ENCODE measurements around the gene MLYCD.

MLYCD gene

DNA sequence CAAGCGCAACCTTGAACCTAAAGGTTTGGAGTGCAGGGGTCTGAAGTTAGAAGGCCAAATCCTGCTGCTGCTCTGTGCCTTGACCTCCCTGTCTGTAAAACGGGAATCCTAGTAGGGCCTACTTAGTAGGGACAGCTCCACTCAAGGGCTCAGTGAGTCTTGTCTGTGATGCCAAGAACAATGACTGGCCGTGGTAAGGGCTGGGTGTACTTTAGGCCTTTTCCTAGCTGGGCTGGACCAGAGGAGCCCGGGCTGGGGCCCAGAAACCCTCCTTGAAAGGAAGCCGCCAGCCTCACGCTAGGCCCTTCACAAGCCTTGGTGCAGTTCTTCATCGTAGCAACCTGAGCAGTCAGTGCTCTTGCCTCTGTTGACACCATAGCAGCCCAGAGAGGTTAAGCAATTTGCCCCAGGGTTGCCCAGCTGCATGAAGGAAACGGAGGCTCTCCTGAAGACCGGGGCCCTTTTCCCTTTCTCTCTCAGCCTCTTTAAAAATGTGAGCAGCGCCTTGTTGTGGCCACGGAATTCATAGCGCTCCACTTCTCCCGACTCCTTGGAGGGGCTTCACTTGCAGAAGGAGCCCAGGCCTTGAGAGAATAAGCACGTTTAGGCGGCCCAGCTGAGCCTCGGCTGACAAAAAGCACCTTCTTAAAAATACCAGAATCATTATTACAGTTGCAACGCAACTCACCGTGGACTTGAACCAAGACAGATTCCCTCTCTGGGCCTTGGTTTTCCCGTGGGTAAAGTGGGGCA, 73.5 kb downstream of the MLYCD start:
- TF ChIP-seq, protein P1, sequence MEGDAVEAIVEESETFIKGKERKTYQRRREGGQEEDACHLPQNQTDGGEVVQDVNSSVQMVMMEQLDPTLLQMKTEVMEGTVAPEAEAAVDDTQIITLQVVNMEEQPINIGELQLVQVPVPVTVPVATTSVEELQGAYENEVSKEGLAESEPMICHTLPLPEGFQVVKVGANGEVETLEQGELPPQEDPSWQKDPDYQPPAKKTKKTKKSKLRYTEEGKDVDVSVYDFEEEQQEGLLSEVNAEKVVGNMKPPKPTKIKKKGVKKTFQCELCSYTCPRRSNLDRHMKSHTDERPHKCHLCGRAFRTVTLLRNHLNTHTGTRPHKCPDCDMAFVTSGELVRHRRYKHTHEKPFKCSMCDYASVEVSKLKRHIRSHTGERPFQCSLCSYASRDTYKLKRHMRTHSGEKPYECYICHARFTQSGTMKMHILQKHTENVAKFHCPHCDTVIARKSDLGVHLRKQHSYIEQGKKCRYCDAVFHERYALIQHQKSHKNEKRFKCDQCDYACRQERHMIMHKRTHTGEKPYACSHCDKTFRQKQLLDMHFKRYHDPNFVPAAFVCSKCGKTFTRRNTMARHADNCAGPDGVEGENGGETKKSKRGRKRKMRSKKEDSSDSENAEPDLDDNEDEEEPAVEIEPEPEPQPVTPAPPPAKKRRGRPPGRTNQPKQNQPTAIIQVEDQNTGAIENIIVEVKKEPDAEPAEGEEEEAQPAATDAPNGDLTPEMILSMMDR (IDR thresholded peaks at IDR 0.05; ENCODE audit: low read depth, low read length, poor library complexity, severe bottlenecking) = no peak
- TF ChIP-seq EZH2phosphoT487 (IDR thresholded peaks at IDR 0.05; ENCODE audit: borderline replicate concordance, low read length) = no peak
- H3K27me3 ChIP-seq (ENCODE audit: control insufficient read depth, low read length) = no peaks in the 10 kb centered on the region

DNA sequence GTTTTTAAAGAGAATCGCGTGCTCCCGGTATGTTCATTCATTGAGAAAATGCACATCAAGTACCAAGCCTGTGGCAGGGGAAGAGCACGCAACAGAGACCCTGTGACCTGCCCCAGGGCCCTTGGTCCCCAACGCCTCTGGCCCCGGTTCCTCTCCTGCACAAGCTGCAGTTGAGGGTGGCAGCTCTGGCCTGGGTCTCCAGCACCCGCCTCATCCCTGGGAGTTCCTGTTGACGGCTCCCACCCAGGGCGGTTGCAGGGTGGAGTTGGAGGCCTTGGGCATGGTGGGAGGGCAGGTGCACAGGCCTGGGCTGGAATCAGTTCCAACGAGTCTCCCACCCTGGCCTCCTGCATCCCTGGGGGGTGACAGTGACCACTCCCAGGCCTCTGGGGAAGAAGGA, 74.2 kb downstream of the MLYCD start:
- no peaks in the 10 kb centered on the region for H4K20me1 ChIP-seq (ENCODE audit: control insufficient read depth, insufficient read depth, low read depth, low read length)
- no peak overlapping the region for H3K27ac ChIP-seq (ENCODE audit: low read depth, low read length)
- no peaks in the 10 kb centered on the region for H3K36me3 ChIP-seq (ENCODE audit: control insufficient read depth, low read length)
- no peaks in the 10 kb centered on the region for H3K79me2 ChIP-seq (ENCODE audit: control insufficient read depth, low read length)
- H3K4me3 ChIP-seq (ENCODE audit: low read length) = no peak overlapping the region
- no peak overlapping the region for H3K4me2 ChIP-seq (ENCODE audit: low read length)
- no peaks in the 10 kb centered on the region for H3K4me1 ChIP-seq (ENCODE audit: control insufficient read depth, low read length)
- no peaks in the 10 kb centered on the region for H3K9me2 ChIP-seq (replicated peaks; ENCODE audit: control insufficient read depth, low read length)
- H3K27me3 ChIP-seq (ENCODE audit: control insufficient read depth, low read length) = no peaks in the 10 kb centered on the region
- no peaks in the 10 kb centered on the region for H3F3A ChIP-seq (ENCODE audit: control insufficient read depth, insufficient read depth)
- no peaks in the 10 kb centered on the region for H3K9me3 ChIP-seq (ENCODE audit: control insufficient read depth, insufficient read depth, low read length)
- TF ChIP-seq, protein P1 (IDR thresholded peaks at IDR 0.05; ENCODE audit: low read depth, low read length, poor library complexity, severe bottlenecking) = no peak
- no peak for TF ChIP-seq EZH2phosphoT487 (IDR thresholded peaks at IDR 0.05; ENCODE audit: borderline replicate concordance, low read length)

More for the DNA sequence above, 73.5 kb downstream of the MLYCD start:
- Histone ChIP-seq H3K4me1 (ENCODE audit: control insufficient read depth, low read length) (no peaks in the 10 kb centered on the region), H4K20me1 (ENCODE audit: control insufficient read depth, insufficient read depth, low read depth, low read length) (no peaks in the 10 kb centered on the region), H3F3A (ENCODE audit: control insufficient read depth, insufficient read depth) (no peaks in the 10 kb centered on the region), H3K27ac (ENCODE audit: low read depth, low read length) (no peak overlapping the region), H3K4me2 (ENCODE audit: low read length) (no peak overlapping the region), H3K9me3 (ENCODE audit: control insufficient read depth, insufficient read depth, low read length) (no peaks in the 10 kb centered on the region), H3K9me2 (replicated peaks; ENCODE audit: control insufficient read depth, low read length) (no peaks in the 10 kb centered on the region), H3K4me3 (ENCODE audit: low read length) (no peak overlapping the region), H3K36me3 (ENCODE audit: control insufficient read depth, low read length) (no peaks in the 10 kb centered on the region), H3K79me2 (ENCODE audit: control insufficient read depth, low read length) (no peaks in the 10 kb centered on the region)

DNA sequence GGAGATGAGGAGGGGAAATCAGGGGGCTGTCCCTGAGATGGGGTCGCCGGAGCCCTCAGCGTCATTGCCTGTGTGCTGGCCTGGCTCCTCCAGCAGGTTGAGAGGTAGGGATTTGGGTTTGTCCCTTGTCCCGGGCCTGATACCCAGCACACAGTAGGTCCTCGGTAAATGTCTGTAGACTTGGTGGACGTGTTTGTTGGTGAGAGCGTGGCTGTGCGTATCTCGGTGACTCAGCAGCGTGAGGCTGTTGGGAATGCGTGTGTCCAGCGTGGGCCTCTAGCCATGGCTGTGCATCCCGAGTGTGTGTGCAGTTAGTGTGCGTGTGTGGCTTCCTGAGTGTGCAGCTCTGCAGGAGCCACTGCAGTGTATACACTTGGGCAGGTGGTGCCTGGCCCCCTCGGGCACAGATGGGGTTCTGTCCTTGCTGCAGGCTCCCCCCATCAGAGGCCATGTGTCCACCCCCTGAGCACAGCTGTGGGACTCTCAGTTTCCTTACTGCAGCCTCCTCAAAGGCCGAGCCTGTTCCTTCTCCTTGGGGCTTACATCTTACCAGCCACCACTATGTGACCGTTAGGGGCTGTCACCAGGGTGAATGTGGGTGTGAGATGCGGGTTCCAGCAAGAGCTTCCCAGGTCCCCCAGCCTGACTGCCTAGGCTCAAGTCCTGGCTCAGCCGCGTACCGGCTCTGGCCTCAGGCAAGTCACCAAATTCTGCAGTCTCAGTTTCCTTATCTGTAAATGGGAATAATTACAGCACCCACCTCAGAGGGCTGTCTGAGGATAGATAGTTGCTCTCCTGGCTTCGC, 74.9 kb downstream of the MLYCD start:
- Histone ChIP-seq H3K27ac (ENCODE audit: low read depth, low read length) (no peak overlapping the region), H3K9me3 (ENCODE audit: control insufficient read depth, insufficient read depth, low read length) (no peaks in the 10 kb centered on the region), H3K4me2 (ENCODE audit: low read length) (no peak overlapping the region)

More for the DNA sequence above, 74.9 kb downstream of the MLYCD start:
- Histone ChIP-seq H3K79me2 (ENCODE audit: control insufficient read depth, low read length) (no peaks in the 10 kb centered on the region), H3F3A (ENCODE audit: control insufficient read depth, insufficient read depth) (no peaks in the 10 kb centered on the region), H3K36me3 (ENCODE audit: control insufficient read depth, low read length) (no peaks in the 10 kb centered on the region), H3K27me3 (ENCODE audit: control insufficient read depth, low read length) (no peaks in the 10 kb centered on the region), H4K20me1 (ENCODE audit: control insufficient read depth, insufficient read depth, low read depth, low read length) (no peaks in the 10 kb centered on the region), H3K4me3 (ENCODE audit: low read length) (no peak overlapping the region), H3K4me1 (ENCODE audit: control insufficient read depth, low read length) (no peaks in the 10 kb centered on the region), H3K9me2 (replicated peaks; ENCODE audit: control insufficient read depth, low read length) (no peaks in the 10 kb centered on the region)
- TF ChIP-seq, protein P1 (IDR thresholded peaks at IDR 0.05; ENCODE audit: low read depth, low read length, poor library complexity, severe bottlenecking) = no peak
- no peak for TF ChIP-seq EZH2phosphoT487 (IDR thresholded peaks at IDR 0.05; ENCODE audit: borderline replicate concordance, low read length)

Data from DOHH2 (cell line).